Upper lobe of left lung (tissue), 6 donors: ENCODE data around the gene KCND2. TPM values are rescaled to one million over a fixed set of nuclear protein-coding genes. Genes with fewer than 3 reads are reported as not detected.

ENCODE experiments used
- ATAC-seq, 2 donors: fragments of 200-7000 bp; cut with Tn5 transposase; one replicate each; pipeline ENCODE4 v1.9.1; 2022; ENCODE audit warnings: mild to moderate bottlenecking in 2 of 2, moderate library complexity in 2 of 2; ENCODE audit not compliant: low FRiP score in 2 of 2
- DNase-seq, 2 donors: peaks; one replicate each; pipeline ENCODE4 v3.0.0-alpha.2; 2019 to 2020
- H3K27ac ChIP-seq, 4 donors: fragments of 200-600 bp; sonication (generic); one replicate each; pipeline ENCODE4 v1.5.1; 2016 to 2019
- H3K27me3 ChIP-seq, 4 donors: fragments of 200-600 bp; sonication (generic); one replicate each; pipeline ENCODE4 v1.5.1; 2017 to 2019
- H3K36me3 ChIP-seq, 4 donors: fragments of 200-600 bp; sonication (generic); one replicate each; pipeline ENCODE4 v1.5.1; 2016 to 2019
- H3K4me1 ChIP-seq, 4 donors: fragments of 200-600 bp; sonication (generic); one replicate each; pipeline ENCODE4 v1.5.1; 2018 to 2019
- H3K4me3 ChIP-seq, 4 donors: fragments of 200-600 bp; sonication (generic); one replicate each; pipeline ENCODE4 v1.5.1; 2017 to 2019; ENCODE audit warnings: mild to moderate bottlenecking in 2 of 4, moderate library complexity in 1 of 4
- H3K9me3 ChIP-seq, 4 donors: fragments of 200-600 bp; sonication (generic); one replicate each; pipeline ENCODE4 v1.5.1; 2018 to 2019
- CTCF ChIP-seq, 6 experiments: fragments of 450-650 bp in 4 of 6; fragments of 200-600 bp in 2 of 6; sonication (generic) in 2 of 6; IDR thresholded peaks; one replicate each; pipeline ENCODE4 v1.5.1; 2016 to 2019; ENCODE audit warnings: antibody characterized with exemption in 6 of 6
- EP300 ChIP-seq, 4 donors: sonication (generic); formaldehyde crosslinking; IDR thresholded peaks; one replicate each; pipeline ENCODE4 v1.5.1; 2017; ENCODE audit warnings: antibody characterized with exemption in 4 of 4, control low read depth in 2 of 4
- POLR2A ChIP-seq, 4 donors: fragments of 450-650 bp; IDR thresholded peaks; one replicate each; pipeline ENCODE4 v1.5.1; 2016 to 2017; ENCODE audit warnings: antibody characterized with exemption in 4 of 4, mild to moderate bottlenecking in 2 of 4
- POLR2AphosphoS5 ChIP-seq, 2 donors: sonication (generic); formaldehyde crosslinking; IDR thresholded peaks; one replicate each; pipeline ENCODE4 v1.5.1; 2017; ENCODE audit warnings: antibody characterized with exemption in 2 of 2
- WGBS, 2 donors: methylation state at CpG; one replicate each; pipeline ENCODE4 v1.1.5; 2017 to 2018; 5-methylcytosine and 5-hydroxymethylcytosine counted together
- total RNA-seq, 6 donors: library from RNA; depleted of rRNA in 4 of 6; stranded (reverse); fragments of >200 nt in 4 of 6; gene quantifications; one replicate each; pipeline versions ENCODE4 v1.1.0 to v1.2.1, GENCODE V29; 2016 to 2021
- donor health status: DM: no; HTN: no; CAD: no; lungs with moderate emphysema.
- donor health status: DM: no; HTN: yes; CAD: no; lungs with severe emphysema.

Gene KCND2
- total RNA-seq, 6 donors from 2014 or later: under 0.01 to 0.67 (median 0.23) TPM; not detected in 2

- H3K36me3 ChIP-seq: no peaks in the 10 kb centered on the region
- H3K4me1 ChIP-seq: no peaks in the 10 kb centered on the region
- no peaks in the 10 kb centered on the region for H3K27me3 ChIP-seq
- H3K4me3 ChIP-seq: no peak overlapping the region
- H3K27ac ChIP-seq: no peak overlapping the region
- no peak for TF ChIP-seq POLR2A (IDR thresholded peaks at IDR 0.05)
- no peak for TF ChIP-seq EP300 (IDR thresholded peaks at IDR 0.05)
- no peak for TF ChIP-seq CTCF (IDR thresholded peaks at IDR 0.05)
- TF ChIP-seq POLR2AphosphoS5 (IDR thresholded peaks at IDR 0.05): no peak
- DNase-seq: no peak
- no peaks in the 10 kb centered on the region for H3K9me3 ChIP-seq
- ATAC-seq: no peak
Observed at GRCh38 chr7:120654241-120654640, 381.3 kb downstream of the KCND2 start.

- TF ChIP-seq POLR2AphosphoS5 (IDR thresholded peaks at IDR 0.05) (no peak), EP300 (IDR thresholded peaks at IDR 0.05) (no peak), POLR2A (IDR thresholded peaks at IDR 0.05) (no peak), CTCF (IDR thresholded peaks at IDR 0.05) (no peak)
- DNase-seq: no peak
- H3K36me3 ChIP-seq: no peaks in the 10 kb centered on the region
- no peak overlapping the region for H3K4me3 ChIP-seq
- no peaks in the 10 kb centered on the region for H3K9me3 ChIP-seq
- no peak overlapping the region for H3K27ac ChIP-seq
- no peaks in the 10 kb centered on the region for H3K27me3 ChIP-seq
- 85 to 91% methylated on average over 2 of the region's 2 CpGs for WGBS, 2 donors
- H3K4me1 ChIP-seq: no peaks in the 10 kb centered on the region
- ATAC-seq: no peak
Observed at GRCh38 chr7:120658516-120658915, 385.5 kb downstream of the KCND2 start.

GRCh38 chr7:120662291-120662690 is 389.3 kb downstream of the KCND2 start:
- H3K9me3 ChIP-seq: no peaks in the 10 kb centered on the region
- no peak for ATAC-seq
- no peak for DNase-seq
- no peak overlapping the region for H3K27ac ChIP-seq
- H3K36me3 ChIP-seq: no peaks in the 10 kb centered on the region
- H3K27me3 ChIP-seq: no peaks in the 10 kb centered on the region
- H3K4me3 ChIP-seq: no peak overlapping the region
- TF ChIP-seq POLR2A (IDR thresholded peaks at IDR 0.05): no peak
- TF ChIP-seq POLR2AphosphoS5 (IDR thresholded peaks at IDR 0.05): no peak
- TF ChIP-seq EP300 (IDR thresholded peaks at IDR 0.05): no peak
- no peak for TF ChIP-seq CTCF (IDR thresholded peaks at IDR 0.05)
- no peaks in the 10 kb centered on the region for H3K4me1 ChIP-seq

- Histone ChIP-seq H3K36me3 (no peaks in the 10 kb centered on the region), H3K27ac (no peak overlapping the region), H3K4me3 (no peak overlapping the region), H3K9me3 (no peaks in the 10 kb centered on the region), H3K4me1 (no peaks in the 10 kb centered on the region), H3K27me3 (no peaks in the 10 kb centered on the region)
- no peak for ATAC-seq
- 79 to 85% methylated on average over 1 of the region's 1 CpG for WGBS, 2 donors
- TF ChIP-seq CTCF (IDR thresholded peaks at IDR 0.05) (no peak), POLR2AphosphoS5 (IDR thresholded peaks at IDR 0.05) (no peak)
- no peak for DNase-seq
Observed at GRCh38 chr7:120665068-120665467, 392.1 kb downstream of the KCND2 start.

GRCh38 chr7:120675076-120675475 is 402.1 kb downstream of the KCND2 start:
- WGBS, 2 donors: 67 to 73% methylated on average over 5 of the region's 5 CpGs

More at GRCh38 chr7:120675076-120675475, 402.1 kb downstream of the KCND2 start:
- no peak for DNase-seq
- Histone ChIP-seq H3K27me3 (no peaks in the 10 kb centered on the region), H3K27ac (no peak overlapping the region), H3K4me1 (no peaks in the 10 kb centered on the region), H3K4me3 (no peak overlapping the region), H3K36me3 (no peaks in the 10 kb centered on the region), H3K9me3 (no peaks in the 10 kb centered on the region)
- TF ChIP-seq EP300 (IDR thresholded peaks at IDR 0.05): no peak
- TF ChIP-seq CTCF (IDR thresholded peaks at IDR 0.05): no peak
- TF ChIP-seq POLR2A (IDR thresholded peaks at IDR 0.05): no peak
- TF ChIP-seq POLR2AphosphoS5 (IDR thresholded peaks at IDR 0.05): no peak
- ATAC-seq: no peak
